Smooth muscle cell of the umbilical artery (primary cell): ENCODE results near the gene SEC14L1. TPM values are rescaled to one million over a fixed set of nuclear protein-coding genes. Genes with fewer than 3 reads are reported as not detected.

ENCODE experiments used
- total RNA-seq: library from RNA; depleted of rRNA; stranded (reverse); fragments of >200 nt; gene quantifications from 2 replicates; pipeline ENCODE4 v1.2.3, GENCODE V29; 2014

SEC14L1 gene
- total RNA-seq: 24.1 and 51.5 TPM in 2 replicates

DNA sequence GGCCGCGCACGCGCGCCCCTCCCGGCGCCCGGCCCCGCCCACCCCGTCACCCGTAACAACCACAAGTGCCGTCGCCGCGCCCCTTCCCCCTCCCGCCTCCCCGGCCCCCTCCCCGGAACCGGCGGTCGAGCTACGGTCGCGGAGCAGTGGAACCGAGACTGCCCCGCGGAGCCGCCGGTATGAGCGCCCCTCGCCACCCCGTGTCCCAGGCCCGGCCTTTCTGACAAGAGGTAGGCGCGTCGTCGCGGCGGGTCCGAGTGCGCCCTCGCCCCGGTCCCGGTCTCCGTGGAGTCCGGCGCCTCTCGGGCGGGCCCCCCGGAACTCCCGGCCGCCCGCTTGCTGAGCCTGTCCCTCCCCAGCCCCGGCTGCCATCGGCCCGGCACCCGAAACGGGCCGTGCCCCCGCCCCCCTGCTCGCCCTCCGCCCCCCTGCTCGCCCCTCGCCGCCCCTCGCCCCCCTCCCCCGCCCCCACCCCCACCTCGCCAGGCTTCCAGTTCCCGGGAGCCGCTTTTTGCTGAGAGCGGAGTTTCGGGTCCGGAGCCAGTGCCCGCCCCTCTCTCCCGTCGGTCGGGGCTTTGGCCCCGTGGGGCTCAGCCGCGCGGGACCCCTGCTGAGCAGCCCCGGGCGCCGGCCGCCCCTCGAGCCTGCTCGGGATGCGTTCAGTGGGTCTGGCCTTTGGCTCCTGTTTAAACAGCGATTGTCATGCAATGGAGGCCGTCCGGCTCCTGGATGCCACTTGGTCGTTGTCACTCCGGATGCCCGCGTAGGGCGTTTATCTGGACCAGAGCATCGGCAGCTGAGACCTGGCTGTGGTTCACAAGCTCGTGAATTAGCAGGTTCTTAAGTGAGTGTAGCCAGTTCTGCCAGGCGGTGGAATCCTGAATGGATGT is at the start of gene SEC14L1:
TSS of gene SEC14L1 (plus strand) at position 92 of the 890 bp plus-strand sequence. CDS start 2,628 bp downstream, outside the sequence.

